ENCODE data around the gene DRD1.
"Not testable (repeated sequence)": the region's sequence is repeated elsewhere in the genome, so short reads cannot be mapped to it uniquely, and the experiment has no call there.

The DRD1 gene

DNA sequence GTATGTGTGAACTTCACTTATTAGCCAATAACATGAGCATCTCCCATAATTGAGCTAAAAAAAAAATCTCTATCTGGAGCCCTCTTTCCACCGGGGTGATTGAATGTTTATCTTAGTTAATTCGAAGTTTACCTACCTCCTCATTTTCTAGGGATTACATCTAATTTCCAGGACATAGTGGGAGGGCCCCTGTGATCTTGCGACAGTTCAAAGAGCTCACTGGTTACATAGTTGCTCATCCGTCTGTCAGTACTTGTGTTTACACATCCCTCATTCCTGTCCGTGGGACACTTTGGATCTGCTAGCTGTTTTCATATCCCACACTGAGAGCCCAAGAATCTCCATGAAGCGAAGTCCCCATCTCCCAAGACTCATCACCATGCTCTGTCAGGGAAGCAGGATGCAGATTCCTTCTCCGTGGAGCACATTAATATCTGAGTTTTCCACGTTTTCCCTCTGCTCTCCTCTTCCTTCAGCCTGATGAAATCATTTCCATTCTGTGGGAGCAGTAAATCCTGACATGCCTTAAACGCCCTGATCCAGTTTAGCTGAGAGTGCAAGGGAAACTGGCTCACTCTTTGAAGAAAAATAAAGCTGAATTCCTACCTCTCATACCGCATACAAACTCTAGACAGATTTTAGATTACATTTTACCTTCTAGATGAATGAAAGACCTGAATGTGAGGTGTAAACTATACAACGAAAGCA lies 24.2 kb upstream of the DRD1 start:
- DNase-seq (ENCODE audit: low spot score): no peak

DNA sequence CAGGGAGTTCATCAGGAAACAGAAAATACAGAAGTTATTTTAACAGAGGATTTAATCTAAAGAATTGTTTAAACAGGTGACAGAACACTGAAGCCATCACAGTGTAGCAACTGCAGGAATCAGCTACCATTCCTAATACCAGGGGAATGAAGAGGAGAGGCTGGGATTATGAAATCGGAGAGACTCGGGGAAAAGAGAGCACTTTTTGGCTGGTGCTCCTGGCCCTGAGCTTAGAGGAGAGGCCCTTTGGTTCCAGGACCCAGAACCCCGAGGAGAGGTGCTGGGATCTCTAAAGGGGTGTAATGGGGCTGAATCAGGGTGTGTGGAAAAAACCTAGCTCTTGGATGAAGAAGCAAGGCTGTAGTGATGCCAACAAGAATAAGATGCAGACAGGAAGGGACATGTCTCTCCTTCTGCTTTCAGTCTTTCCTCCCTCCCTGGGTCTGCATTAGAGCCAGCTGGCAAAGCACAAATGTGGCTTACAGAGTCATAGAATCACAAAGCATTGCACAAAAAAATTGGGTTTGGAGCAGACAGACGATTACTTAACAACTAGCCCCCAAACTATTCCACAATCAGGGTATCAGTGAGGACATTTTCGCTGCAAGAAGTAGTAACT lies 22.8 kb upstream of the DRD1 start:
- DNase-seq (ENCODE audit: low spot score): no peak

DNA sequence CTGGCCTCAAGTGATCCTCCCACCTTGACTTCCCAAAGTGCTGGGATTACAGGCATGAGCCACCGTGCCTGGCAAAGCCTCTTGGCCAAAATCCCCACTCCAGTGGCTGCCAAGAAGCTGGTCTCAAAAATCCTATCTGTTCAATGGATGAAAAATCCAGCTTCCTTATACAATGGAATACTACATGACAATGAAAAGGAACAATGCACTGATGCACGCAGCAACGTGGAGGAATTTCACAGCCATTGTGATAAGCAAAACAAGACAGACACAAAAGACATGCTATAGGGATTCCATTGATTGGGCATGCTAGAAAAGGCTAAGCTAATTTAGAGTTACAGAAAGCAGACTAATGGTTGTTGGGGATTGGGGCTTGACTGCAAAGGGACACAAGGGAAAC lies 21.3 kb upstream of the DRD1 start:
- no peak for DNase-seq (ENCODE audit: low spot score)

GRCh38 chr5:175464942-175465233 lies 20.9 kb upstream of the DRD1 start:
- no peak for DNase-seq (ENCODE audit: low spot score)

- no peak for DNase-seq (ENCODE audit: low spot score)
Measured at GRCh38 chr5:175464074-175464941, 20.3 kb upstream of the DRD1 start.

DNA sequence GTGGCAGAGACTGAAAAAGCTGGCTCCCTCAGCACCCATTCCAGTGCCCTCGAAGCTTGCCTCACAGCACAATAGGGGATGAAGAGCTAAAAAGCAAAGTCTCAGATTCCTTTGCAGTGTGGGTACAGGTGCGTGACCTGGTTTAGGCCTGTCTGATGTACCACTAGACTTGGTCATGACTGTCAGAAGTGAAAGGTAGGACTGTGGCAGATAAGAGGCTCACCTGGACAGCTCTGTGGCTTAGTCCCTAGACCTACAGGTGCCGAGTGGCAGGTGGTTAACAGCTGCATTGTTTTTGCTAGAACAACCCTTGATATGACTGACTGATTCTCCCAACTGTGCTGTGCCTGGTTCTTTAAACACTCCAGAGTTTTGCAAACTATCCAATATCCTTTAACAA lies 19.7 kb upstream of the DRD1 start:
- DNase-seq (ENCODE audit: low spot score): no peak

DNA sequence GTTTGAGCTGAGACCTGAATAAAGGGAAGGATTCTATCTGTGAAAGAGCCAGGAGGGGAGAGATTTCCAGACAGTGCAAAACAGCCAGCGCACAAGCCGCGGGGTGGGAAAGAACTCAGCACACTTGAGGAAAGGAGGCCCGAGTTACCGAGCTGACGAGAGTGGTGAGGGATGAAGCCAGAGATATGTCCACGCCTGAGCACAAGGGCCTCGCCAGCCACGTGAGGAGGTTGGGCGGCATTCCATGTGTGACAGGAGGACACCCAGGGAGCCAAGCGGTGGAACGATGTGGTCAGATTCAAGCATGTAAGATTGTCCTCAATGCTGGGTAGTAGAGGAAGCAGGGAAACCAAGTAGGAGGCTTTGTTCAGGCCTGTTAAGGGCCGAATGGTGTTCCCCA lies 17.4 kb upstream of the DRD1 start:
- no peak for DNase-seq (ENCODE audit: low spot score)

DNA sequence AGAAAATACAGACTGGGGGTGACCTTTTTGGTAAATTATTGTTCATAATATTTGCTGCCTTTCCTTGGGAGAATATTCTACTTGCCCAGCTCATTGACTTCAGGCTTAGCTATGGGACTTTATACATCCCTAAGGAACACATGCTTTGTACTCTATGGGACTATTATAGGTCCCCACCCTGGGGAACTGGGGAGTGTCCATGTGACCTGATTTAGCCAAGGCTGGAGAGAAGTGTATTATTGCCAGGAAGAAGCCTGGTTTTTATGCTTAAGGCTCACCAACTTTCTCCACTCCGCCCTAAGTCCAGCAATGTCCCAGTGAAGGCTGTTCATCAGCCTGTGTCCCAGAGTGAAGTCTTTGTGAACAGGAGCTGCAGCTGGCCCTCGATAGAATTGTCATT lies 16.6 kb upstream of the DRD1 start:
- no peak for DNase-seq (ENCODE audit: low spot score)

DNA sequence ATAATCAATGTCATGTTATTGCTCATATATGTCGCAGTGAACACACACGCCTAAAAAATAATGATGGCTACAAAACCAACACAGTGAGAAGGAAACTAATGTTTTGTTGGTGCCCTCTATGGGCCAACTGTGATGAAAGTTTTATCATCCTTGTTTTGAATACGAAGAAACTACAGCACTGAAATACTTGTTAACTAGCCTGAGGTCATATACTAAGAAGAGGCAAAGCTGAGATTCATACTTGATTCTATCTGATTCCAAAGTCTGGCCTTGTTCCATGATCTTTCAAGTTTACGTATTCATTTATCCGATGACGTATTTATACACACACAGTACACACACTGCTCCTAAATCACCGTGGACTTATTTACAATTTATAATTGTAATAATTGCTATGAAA lies 16.1 kb upstream of the DRD1 start:
- DNase-seq (ENCODE audit: low spot score): no peak

- DNase-seq (ENCODE audit: low spot score): no peak
Measured at GRCh38 chr5:175457466-175457865, 13.5 kb upstream of the DRD1 start.

GRCh38 chr5:175456105-175456742 lies 12.2 kb upstream of the DRD1 start:
- DNase-seq (ENCODE audit: low spot score): no peak

DNA sequence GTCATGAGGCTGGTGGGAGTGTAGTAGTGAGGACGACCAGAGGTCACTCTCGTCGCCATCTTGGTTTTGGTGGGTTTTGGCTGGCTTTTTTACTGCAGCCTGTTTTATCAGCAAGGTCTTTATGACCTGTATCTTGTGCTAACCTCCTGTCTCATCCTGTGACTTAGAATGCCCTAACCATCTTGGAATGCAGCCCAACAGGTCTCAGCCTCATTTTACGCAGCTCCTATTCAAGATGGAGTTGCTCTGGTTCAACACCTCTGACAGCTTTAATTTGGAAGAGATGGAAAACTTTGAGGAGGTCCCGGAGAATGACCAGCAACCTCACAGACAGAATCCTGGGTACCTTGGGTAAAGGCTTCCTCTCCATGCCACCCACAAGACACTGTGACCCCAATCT lies 10.4 kb upstream of the DRD1 start:
- DNase-seq (ENCODE audit: low spot score): not testable (repeated sequence)

DNA sequence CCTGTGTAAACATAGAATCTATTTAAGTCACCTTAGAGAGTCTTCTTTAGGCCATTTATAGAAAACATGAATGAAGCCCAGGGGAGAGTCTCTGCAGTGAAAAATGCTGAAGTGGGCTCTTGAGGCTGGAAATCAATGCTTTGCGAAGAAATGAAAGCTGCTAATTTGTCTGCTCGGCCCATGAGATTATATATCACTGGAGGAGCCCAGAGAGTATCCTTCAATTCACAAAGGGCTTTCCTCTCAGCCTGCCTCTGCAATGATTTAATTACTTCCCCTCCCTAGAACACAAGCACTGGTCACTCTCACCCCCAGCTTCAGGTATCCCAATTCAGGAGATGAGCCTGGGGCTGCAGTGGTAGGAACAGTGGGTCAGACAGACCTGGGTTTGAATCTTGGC lies 8.2 kb upstream of the DRD1 start:
- DNase-seq (ENCODE audit: low spot score): no peak

DNA sequence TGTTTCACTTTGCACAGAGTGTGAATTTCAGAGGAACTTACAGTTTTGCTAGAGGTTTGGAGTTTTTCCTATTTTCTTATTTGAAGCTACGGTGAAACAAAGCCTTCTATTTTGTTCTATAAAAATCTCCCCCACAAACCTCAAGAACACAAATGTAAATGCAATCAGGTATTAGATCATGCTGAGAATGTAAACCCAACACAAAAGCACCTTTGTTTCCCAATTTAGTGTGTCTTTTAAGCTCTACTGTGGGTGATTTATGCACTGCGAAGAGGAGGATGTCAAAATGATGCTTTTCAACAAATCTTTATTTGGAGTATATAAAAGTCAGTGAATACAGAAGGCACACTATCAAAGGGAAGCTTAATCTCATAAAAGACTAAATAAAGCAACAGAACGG lies 4.3 kb upstream of the DRD1 start:
- no peak for DNase-seq (ENCODE audit: low spot score)

DNA sequence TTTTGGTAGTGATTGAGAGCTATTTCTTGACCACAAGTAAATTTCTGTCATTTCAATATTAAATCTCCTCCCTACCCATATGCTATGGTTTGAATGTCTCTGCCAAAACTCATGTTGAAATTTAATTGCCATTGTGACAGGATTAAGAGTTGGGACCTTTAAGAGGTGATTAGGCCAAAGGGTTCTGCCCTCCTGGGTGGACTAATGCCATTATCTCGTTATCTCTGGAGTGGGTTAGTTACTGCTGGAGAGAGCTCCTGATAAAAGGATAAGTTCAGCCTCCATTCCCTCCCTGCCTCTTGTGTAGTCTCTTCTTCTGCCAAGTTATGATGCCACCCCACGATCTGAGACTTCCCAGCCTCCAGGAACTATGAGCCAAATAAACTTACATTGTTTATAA lies 3.6 kb upstream of the DRD1 start:
- no peak for DNase-seq (ENCODE audit: low spot score)

- not testable (repeated sequence) for DNase-seq (ENCODE audit: low spot score)
Measured at GRCh38 chr5:175446378-175446777, 2.4 kb upstream of the DRD1 start.

- no peak for DNase-seq (ENCODE audit: low spot score)
Measured at GRCh38 chr5:175444905-175445456, 999 bp upstream of the DRD1 start.

GRCh38 chr5:175443514-175444059 lies 395 bp downstream of the DRD1 start:
- DNase-seq (ENCODE audit: low spot score): no peak

DNA sequence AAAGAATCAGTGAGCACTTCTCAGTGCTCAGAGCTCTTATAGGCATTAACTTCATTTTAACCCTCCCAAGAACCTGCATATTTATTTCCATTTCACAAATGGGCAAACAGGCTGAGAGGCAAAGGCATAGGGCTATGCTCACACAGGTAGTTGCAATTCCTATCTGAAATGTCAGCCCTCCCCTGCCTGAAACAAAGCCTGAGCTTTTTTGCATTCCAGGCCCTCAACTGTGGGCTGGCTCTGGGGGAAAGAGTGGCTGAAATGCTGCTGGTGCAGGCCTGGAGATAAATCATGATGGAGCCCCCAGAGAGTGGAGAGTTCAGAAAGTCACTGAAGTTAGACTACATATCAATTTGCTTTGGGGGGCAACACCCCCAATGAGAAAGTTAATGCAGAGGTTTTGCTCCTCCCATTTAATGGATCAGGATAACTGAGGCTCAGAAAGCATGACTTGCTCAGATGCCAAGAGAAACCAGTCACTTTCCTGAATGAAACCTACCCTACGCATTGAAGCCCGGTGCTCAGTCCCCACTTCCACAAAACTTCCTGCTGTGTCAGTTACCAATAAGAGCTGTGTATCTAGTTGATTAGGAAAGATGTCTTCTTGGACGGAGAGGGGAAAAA lies 5.6 kb downstream of the DRD1 start:
- no peak for DNase-seq (ENCODE audit: low spot score)

DNA sequence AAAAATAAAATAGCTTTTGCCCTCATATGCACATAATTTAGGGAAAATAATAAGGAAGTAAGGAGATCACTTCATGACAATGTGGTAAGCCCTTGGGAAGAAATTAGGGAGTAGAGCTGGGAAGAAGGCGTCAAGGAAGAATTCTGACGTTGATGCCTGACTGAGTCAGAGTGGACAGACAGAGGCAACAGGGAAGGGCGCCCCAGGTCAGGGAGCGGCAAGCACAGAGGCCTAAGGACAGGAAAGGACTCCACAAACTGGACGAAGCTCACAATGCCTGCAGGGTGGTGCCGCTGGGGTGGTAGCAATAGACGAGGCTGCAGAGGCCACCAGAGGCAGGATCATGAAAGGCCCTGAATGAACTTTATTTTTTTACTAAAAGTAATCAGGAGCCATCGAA lies 7.6 kb downstream of the DRD1 start:
- no peak for DNase-seq (ENCODE audit: low spot score)

GRCh38 chr5:175434800-175435199 lies 9.2 kb downstream of the DRD1 start:
- DNase-seq (ENCODE audit: low spot score): no peak

- DNase-seq (ENCODE audit: low spot score): no peak
Measured at GRCh38 chr5:175427762-175428161, 16.2 kb downstream of the DRD1 start.
